NCI-H2196 treated with DMSO at 0.1 percent for 48 hours (cell line): ENCODE data around the gene MAST3.
A peak's percentile ranks its signal among the peaks of the same experiment; 100 is the strongest.

ENCODE experiments used
- DNase-seq: peaks from one replicate; lab custom pipeline; 2025; ENCODE audit not compliant: unreplicated experiment; lab: John Stamatoyannopoulos, UW

MAST3 gene

DNA sequence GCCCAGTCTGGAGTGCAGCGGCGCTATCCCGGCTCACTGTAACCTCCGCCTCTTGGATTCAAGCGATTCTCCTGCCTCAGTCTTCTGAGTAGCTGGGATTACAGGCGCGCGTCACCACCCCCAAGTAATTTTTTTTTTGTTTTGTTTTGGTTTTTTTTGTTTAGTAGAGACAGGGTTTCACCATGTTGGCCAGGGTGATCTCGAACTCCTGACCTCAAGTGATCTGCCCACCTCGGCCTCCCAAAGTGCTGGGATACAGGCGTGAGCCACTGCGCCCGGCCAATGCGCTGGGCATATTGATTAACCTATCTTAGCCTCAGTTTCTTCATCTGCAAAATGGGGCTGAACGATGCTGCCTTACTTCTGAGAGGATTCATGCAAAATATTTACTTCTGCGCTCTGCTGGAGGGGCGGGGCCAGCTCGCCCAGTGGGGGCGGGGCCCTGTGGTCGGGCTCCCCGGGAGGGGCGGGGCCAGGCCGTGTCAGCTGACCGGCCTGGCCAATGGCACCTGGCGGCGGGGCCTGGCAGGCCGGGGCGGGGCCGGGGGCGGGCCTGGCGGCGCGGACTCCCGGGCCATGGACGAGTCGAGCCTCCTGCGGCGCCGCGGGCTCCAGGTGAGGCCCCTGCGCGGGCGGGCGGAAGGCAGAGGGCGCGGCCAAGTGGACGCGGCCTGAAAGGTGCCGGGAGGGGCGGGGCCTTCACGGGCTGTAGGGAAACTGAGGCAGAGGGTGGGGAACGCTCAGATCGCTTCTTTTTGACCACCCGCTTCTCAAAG, at the start of gene MAST3:
MAST3 (plus strand) TSS at position 562 of the 776 bp plus-strand sequence; CDS start at position 577, 15 bp downstream.
- DNase-seq, result peak; percentile 77

DNA sequence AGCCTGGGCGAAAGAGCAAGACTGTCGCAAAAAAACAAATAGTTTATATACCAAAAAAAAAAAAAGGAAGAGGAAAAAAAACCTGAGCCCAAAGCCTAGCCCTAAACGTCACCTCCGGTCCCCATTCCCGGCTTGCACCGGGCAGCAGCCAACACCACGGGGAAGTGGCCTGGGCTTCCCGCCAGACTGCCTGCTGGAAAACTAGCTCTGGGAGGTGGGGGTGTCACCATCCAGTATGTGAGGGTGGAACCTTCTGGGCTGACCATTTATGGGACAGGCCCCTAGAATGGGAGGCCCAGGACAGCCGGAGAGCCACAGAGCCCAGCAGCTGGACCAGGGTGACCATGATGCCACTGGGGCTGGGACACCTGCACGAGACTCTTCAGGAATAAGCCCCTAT, 48.2 kb upstream of the MAST3 start:
- peak; percentile 20 for DNase-seq

DNA sequence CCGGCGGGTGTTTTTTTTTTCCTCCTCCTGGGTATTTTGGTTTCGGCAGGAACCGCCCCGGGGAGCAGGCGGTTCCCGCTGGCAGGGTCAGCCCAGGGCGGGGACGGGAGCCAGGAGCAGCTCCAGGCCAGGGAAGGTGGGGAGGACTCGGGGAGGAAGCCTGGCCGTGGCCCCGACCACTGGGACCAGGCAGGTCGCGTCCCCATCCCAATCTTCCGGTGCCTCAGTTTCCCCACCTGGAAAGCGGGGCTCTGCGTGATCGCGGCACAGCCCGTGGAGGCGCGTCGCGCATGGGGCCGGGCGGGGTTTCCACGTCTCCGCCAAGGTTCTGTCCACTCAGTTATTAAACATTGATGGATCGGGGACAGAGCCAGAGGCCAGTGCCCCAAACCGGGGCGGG, 45.7 kb upstream of the MAST3 start:
- DNase-seq, result no peak

DNA sequence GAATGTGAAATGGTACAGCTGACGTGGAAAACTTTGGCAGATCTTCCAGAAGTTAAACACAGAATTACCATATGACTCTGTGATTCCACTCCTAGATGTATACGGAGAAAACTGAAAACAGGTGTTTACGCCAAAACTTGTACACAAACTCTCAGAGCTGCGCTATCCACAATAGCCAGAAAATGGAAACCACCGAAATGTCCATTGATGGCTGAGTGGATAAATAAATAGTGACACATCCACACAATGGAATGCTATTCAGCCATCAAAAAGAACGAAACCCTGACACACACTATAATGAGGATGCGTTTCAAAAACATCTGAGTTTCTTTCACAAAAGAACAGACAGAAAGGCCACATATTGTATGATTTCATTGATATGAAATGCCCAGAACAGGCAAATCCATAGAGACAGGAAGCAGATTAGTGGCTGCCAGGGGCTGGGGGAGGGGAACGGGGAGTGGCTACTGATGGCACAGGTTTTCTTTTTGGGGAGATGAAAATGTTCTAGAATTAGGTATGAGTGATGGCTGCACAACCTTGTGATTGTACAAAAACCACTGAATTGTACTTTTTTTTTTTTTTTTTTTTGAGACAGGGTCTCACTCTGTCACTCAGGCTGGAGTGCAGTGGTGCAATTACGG, 43.9 kb upstream of the MAST3 start:
- no peak for DNase-seq

DNA sequence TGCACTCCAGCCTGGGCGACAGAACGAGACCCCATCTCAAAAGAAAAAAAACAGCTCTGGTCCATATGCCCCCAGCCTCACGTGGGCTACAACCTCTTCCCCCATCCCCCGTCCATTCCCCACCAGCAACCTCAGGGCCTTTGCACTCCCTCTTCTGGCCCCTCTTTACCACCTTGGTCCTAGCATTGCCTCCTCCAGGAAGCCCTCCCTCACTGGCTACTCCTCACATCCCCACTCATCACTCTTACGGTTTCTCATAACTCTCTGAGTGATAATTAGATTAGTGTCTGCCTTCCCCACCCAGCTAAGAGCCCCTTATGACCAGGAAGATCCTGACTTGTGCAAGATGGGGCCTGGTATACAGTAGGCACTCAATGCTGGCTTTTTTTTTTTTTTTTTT, 41.6 kb upstream of the MAST3 start:
- no peak for DNase-seq

DNA sequence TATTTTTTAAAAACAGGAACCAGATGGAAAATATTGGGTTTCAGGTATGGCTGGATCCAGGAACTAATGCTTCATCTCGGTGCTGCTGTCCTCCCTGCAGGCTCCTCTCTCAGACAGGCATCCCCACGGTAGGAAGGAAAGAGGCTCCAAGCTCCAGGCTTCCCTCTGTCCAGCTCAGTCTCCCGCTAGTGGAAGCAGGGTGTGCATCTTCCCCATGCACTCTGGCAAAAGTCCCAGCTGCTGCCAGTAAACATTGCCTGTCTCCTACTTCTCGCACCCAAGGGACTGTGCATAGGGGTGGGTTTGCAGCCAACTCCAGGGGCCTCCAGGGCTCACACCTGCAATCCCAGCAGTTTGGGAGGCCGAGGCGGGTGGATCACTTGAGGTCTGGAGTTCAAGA, 40.0 kb upstream of the MAST3 start:
- DNase-seq, result no peak

DNA sequence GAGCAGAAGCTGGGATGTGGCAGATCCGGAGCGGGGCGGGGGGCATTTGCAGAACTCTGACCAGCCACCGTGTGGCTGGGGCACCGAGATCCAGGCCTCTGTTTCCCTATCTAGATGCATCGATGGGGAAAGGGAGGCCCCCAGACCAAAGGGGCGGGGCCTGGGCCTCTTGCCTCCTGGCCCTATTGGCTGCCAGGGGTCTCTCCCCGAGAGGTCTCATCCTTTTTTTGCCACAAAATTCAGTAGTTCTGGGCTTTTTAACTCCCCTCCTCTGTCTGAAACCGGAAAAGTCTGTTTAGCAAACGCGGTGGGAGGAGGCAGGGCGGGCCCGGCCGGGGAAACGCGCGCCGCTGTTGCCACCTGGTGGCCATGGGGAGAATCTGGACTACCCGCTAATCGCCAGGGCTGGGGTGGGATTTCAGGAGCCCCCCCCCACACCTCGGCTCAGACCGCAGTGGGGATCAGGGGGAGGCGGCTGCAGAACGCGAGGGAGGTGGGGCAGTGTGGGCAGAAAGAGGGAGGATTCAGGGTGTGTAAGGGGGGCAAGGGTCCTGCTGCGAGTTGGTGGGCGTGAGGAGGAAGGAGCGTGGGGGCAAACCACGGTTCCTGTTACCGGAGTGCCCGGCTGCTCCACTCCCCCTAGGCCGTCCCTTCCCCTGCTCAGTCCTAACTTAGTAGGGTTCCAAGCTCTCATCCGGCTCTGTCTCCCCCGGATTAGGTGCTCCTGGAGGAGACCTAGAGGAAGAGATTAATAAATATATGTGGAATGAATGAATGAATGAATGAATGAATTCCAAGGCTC, 39.2 kb upstream of the MAST3 start:
- DNase-seq, result peak; percentile 68

DNA sequence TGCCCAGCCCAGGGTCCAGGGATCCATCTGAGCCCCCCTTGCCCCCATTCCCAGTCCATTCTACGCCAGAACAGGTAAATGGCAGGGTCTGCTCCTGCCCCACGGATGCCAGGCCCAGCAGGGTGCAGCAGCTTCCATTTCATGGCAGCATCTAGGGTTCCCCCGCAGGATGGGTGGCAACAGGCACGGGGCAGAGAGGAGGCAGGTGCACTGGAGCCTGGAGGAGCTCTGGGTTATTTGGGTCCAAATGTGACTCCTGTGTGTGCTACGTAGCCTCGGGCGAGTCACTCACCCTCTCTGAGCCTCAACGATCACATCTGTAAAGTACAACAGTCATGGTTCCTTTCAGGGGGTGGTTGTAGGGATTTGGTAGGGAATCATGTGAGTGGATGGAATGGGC, 38.3 kb upstream of the MAST3 start:
- DNase-seq, result no peak

DNA sequence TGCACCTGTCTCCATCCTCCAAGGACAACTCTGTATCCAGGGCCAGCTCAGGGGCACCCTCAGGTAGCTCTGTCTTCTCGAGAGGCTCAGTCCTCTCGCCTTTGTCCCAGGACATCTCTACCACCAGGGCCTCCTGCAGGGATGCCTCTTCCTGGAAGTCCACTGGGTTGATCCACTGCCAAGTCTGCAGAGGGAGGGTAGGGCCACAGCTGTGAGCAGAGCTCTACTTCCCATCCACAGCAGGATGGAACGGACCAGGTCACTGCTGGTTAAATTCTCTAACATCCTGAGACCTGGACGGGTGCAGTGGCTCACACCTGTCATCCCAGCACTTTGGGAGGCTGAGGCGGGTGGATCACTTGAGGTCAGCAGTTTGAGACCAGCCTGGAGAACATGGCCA, 37.7 kb upstream of the MAST3 start:
- no peak for DNase-seq

DNA sequence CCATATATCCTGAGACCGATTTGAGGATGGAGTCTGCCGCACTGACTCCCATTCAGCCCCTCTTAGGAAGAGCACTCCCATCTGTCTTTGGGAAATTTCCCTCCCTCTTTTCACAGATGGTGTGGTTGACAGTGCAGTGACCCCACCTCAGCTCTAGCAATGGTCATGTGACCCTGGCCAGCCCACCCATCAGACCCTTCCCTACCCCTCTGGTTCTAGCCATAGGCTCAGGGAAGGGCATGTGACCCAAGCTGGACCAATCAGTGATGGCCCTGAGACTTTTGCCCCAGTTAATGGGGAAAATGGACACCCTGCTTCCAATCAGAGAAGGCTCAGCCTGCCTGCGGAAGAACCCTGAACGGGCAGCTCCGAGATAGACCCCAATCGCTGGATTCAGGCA, 37.1 kb upstream of the MAST3 start:
- DNase-seq, result no peak

DNA sequence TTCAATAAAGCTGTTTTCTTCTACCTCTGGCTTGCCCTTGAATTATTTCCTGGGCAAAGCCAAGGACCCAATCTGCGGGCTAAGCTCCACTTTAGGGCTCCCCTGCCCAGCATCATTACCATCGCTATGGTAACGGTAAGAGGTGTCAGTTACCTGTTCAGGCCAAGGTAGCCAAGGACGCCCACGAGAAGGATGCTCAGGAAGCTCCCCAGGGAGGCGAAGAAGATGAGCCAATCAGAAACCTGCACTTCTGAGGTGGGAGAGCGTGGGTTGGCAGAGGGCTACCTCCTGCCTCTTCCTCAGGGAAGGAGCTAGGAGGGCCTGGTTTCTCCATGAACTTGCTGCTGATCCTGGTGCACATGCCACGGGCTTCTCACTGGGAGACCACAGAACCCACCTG, 35.5 kb upstream of the MAST3 start:
- no peak for DNase-seq

DNA sequence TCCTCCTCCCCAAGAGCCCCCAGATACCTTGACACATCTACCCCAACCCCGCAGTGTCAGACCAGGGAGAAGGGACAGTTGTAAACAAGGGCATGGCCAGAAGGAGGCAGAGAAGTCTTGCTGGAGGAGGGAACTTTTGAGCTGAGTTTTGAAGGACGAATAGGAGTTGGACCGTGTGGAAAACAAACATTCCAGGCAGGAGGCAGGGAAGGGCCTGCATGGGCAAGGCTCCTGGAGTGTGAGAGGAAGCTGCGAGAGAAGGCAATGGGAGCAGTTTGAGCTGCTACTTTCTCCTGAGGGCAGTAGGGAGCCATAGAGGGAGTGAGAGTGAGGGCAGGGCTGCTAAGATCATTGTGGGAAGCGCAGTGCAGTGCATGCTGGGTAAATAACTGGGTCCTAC, 34.1 kb upstream of the MAST3 start:
- DNase-seq, result no peak

DNA sequence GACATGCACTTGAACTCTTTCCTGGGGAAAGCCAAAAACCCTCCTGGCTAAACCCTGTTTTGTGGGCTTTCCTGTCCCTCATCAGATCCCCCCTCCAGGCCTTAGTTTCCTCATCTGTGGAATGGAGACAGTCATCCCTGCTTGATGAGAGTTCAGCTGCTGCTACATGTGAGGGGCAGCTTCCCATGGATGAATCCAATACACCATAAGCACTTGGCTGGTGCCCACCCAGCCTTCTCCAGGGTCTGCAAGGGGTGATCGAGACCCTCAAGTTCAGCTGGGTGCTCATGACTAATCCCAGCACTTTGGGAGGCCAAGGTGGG, 32.4 kb upstream of the MAST3 start:
- DNase-seq, result no peak

DNA sequence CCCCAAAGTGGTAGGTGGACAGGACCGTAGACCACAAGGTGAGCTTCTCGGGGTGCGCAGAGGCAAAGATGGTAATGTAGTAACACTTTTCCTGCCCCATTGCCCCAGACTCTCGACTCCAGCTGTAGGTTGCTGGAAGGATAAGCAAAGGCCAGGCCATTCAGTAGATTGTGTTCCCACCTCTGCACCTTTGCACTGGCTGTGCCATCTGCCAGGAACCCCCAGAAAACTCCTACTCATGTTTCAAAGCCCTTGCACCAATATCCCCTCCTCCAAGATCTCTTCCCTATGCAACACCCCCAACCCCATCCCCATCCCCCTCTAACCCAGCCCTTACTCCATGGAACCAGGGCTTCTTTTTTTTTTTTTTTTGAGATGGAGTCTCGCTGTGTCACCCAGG, 29.2 kb upstream of the MAST3 start:
- no peak for DNase-seq

DNA sequence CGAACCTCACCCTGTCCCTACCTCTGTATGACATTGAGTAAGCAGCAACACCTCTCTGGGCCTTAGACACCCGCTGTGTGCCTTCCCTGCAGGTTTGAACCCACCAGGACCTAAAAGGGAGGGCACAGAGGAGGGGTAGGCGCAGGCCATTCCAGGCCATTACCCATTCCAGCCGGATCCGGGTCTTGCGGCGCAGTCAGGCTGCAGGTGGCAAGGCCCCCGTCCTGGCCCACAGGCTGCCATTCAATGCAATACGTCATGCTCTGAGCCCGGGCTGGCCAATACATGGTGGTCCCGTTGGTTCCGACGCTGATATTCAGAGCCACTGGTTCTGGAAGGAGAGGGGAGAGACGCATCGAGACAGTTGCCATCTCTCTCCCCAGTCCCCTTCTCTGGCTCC, 28.2 kb upstream of the MAST3 start:
- no peak for DNase-seq

DNA sequence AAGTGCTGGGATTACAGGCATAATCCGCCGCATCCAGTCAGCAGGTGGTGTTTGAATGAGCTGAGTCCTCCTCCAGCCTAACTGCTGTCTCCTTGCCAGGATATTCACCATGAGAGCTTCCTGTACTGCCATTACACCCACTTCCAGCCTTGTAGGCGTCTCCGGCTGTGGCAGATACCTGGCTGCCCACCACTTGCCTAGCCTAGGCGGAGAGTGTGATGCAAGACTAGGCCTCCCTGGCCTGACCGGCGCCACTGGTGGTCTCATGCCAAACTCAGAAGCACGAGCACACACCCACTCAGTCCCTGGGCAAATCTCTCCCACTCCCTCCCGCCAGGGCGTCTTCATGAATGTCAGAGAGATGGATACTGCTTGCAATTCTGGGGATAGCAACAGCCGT, 27.4 kb upstream of the MAST3 start:
- no peak for DNase-seq

DNA sequence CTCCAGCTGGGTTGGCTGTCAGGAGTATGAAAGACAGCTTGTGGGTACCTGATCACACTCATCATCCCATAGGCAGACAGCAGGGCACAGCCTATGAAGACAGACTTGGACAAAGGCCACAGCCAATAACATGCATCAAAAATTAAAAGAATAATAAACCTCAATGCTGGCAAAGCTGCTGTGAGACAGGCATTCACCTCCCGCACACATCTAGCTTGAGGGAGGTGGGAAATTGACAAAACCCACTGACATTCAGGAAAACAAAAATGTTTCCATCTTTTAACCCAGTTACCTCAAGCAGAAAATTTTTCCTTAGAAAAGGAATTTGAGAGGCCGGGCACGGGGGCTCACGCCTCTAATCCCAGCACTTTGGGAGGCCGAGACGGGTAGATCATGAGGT, 25.2 kb upstream of the MAST3 start:
- no peak for DNase-seq

DNA sequence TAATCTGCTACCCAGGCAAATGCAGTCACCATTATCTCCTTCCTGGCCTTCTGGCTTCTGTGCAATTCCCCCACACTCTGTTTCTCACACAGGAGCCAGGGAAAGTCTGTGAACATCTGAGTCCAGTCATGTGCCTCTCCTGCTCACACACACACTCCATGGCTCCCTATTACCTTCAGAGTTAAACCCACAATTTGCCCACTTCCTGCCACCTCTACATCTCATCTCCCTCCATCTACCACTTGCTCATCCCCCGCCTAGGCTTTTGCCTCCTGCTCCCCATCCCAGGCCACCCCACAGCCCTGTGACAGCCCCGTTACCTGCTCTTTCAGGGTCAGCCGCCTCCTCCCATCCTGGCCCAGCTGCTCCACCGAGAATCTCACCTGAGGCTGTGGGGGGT, 24.4 kb upstream of the MAST3 start:
- no peak for DNase-seq

DNA sequence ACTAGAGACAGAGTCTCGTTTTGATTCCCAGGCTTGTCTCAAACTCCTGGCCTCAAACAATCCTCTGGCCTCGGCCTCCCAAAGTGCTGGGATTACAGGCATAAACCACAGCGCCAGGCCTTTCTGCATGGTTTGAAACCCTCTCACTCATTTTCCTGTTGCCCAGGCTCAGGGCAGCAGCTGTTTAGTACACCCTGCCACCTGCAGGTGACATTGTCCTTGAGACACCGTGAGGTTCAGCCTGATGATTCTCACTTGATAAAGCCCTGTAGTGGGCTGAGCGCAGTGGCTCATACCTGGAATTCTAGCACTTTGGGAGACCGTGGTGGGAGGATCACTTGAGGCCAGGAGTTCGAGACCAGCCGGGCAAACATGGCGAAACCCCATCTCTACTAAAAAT, 23.4 kb upstream of the MAST3 start:
- no peak for DNase-seq

DNA sequence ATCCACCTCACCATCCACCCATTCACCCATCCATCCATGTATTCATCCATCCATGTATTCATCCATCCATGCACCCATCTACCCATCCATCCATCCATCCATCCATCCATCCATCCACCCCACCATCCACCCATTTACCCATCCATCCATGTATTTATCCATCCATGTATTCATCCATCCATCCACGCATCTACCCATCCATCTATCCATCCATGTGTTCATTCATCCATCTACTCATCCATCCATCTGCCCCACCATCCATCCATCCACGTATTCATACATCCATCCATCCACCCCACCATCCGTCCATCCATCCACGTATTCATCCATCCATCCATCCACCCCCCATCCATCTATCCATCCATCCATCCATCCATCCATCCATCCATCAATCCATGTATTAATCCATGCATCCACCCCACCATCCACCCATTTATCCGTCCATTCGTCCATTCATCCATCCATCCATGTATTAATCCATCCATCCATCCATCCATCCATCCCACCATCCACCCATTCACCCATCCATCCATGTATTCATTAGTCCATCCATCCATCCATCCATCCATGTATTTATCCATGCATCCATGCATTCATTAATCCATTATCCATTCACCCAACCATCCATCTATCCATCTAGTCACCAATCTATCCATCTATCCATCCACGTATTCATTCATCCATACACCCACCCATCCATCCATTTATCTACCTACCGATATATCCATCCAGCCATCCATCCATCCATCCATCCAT, 13.5 kb upstream of the MAST3 start:
- DNase-seq, result no peak

DNA sequence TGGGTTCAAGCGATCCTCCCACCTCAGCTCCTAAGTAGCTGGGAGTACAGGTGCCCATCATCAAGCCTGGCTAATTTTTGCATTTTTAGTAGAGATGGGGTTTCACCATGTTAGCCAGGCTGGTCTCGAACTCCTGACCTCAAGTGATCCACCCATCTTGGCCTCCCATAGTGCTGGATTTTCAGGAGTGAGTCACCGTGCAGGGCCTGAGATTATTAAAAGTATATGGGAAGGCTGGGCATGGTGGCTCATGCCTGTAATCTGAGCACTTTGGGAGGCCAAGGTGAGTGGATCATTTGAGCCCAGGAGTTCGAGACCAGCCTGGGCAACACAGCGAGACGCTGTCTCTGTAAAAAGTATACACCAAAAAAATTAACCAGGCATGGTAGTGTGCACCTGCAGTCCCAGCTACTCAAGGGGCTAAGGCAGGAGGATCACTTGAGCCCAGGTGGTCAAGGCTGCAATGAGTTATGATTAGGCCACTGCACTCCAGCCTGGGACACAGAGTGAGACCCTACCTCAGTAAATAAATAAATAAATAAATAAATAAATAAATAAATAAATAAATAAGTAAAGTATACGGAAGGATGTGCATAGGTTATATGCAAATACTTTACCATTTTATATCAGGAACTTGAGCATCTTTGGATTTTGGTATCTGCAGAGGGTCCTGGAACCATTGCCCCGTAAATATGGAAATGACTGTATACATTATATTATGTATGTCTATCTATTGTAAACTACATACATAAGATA, 11.7 kb upstream of the MAST3 start:
- no peak for DNase-seq
